Measurements from ENCODE around the gene GPR158. TPM values are rescaled to one million over a fixed set of nuclear protein-coding genes. Genes with fewer than 3 reads are reported as not detected.

Gene GPR158
- total RNA-seq, 1 experiment from 2014 or later, result not detected

DNA sequence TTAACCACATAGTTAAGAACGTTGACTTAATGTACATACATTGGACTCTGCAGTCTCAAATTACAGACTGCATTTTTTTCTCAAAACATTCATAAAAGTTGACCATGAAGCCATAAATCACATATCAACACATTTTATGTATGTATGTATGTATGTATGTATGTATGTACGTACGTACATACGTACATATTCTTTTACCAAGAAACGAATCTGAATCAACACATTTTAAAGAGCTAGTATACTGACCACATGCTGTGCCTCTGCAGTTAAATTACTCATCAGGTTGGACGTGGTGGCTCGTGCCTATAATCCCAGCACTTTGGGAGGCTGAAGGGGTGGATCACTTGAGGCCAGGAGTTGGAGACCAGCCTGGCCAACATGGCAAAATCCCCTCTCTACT is 105.8 kb downstream of the GPR158 start:
- H3K4me2 ChIP-seq (ENCODE audit: low read length), result no peak overlapping the region
- POLR2A ChIA-PET (ENCODE audit: unreplicated experiment), result no interaction called here
- ATAC-seq (no peak), DNase-seq (no peak)
- H4K20me1 ChIP-seq (ENCODE audit: low read length), result no peaks in the 10 kb centered on the region
- no peak overlapping the region for H3K27ac ChIP-seq (ENCODE audit: low read length)
- no peak overlapping the region for H3K9ac ChIP-seq (ENCODE audit: low read length)
- no peaks in the 10 kb centered on the region for H3K27me3 ChIP-seq (ENCODE audit: low read length)
- H3K9me2 ChIP-seq (replicated peaks; ENCODE audit: low read length), result no peaks in the 10 kb centered on the region
- intact Hi-C loops (cut with micrococcal nuclease), result no loop called here
- TF ChIP-seq EZH2 (IDR thresholded peaks at IDR 0.05; ENCODE audit: low read length, unreplicated experiment) (no peak), EZH2phosphoT487 (IDR thresholded peaks at IDR 0.05; ENCODE audit: borderline replicate concordance, low read length) (no peak)
- TF ChIP-seq, protein P1, sequence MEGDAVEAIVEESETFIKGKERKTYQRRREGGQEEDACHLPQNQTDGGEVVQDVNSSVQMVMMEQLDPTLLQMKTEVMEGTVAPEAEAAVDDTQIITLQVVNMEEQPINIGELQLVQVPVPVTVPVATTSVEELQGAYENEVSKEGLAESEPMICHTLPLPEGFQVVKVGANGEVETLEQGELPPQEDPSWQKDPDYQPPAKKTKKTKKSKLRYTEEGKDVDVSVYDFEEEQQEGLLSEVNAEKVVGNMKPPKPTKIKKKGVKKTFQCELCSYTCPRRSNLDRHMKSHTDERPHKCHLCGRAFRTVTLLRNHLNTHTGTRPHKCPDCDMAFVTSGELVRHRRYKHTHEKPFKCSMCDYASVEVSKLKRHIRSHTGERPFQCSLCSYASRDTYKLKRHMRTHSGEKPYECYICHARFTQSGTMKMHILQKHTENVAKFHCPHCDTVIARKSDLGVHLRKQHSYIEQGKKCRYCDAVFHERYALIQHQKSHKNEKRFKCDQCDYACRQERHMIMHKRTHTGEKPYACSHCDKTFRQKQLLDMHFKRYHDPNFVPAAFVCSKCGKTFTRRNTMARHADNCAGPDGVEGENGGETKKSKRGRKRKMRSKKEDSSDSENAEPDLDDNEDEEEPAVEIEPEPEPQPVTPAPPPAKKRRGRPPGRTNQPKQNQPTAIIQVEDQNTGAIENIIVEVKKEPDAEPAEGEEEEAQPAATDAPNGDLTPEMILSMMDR (conservative IDR thresholded peaks at IDR 0.05; ENCODE audit: low read depth, low read length), result no peak
- no peaks in the 10 kb centered on the region for H3K9me3 ChIP-seq (ENCODE audit: low read length)
- no peaks in the 10 kb centered on the region for H3K4me1 ChIP-seq (ENCODE audit: insufficient read depth, low read length)
- no peaks in the 10 kb centered on the region for H3F3A ChIP-seq (ENCODE audit: low read length, unreplicated experiment)
- H2AFZ ChIP-seq (ENCODE audit: low read length), result no peak overlapping the region
- no peak overlapping the region for H3K4me3 ChIP-seq (ENCODE audit: low read length)
- BruUV-seq (replicated peaks), result no TSS peak
- H3K79me2 ChIP-seq (ENCODE audit: low read length), result no peaks in the 10 kb centered on the region
- CTCF ChIA-PET, result no interaction called here
- no peaks in the 10 kb centered on the region for H3K36me3 ChIP-seq (ENCODE audit: low read depth, low read length)

DNA sequence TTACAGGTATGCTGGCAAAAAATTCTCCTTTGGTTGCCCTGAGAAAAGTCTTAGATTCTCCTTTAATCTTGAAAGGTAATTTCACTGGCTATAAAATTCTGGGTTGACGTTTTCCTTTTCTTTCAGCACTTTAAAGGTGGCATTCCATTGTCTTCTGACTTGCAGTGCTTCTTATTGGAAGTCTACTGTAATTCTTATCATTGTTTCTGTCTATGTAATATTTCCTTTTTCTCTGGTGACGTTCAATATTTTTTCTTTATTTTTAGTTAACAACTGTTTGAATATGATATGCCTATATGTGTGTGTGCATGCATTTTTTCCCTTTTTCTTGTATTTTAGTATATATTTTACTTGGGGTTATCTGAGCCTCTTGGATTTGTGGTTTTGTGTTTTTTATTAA is 111.0 kb downstream of the GPR158 start:
- H3K9me3 ChIP-seq (ENCODE audit: low read length), result no peaks in the 10 kb centered on the region
- DNase-seq, result no peak
- no peaks in the 10 kb centered on the region for H3F3A ChIP-seq (ENCODE audit: low read length, unreplicated experiment)
- H2AFZ ChIP-seq (ENCODE audit: low read length), result no peak overlapping the region
- TF ChIP-seq EZH2phosphoT487 (IDR thresholded peaks at IDR 0.05; ENCODE audit: borderline replicate concordance, low read length) (no peak), EZH2 (IDR thresholded peaks at IDR 0.05; ENCODE audit: low read length, unreplicated experiment) (no peak)
- TF ChIP-seq, protein P1 (conservative IDR thresholded peaks at IDR 0.05; ENCODE audit: low read depth, low read length), result no peak
- H3K4me2 ChIP-seq (ENCODE audit: low read length), result no peak overlapping the region
- intact Hi-C loops (cut with micrococcal nuclease), result no loop called here
- H3K27me3 ChIP-seq (ENCODE audit: low read length), result no peaks in the 10 kb centered on the region
- ChIA-PET POLR2A (ENCODE audit: unreplicated experiment) (no interaction called here), CTCF (no interaction called here)
- no peak overlapping the region for H3K9ac ChIP-seq (ENCODE audit: low read length)
- H3K4me1 ChIP-seq (ENCODE audit: insufficient read depth, low read length), result no peaks in the 10 kb centered on the region
- H3K36me3 ChIP-seq (ENCODE audit: low read depth, low read length), result no peaks in the 10 kb centered on the region
- no peaks in the 10 kb centered on the region for H4K20me1 ChIP-seq (ENCODE audit: low read length)
- no peak for ATAC-seq
- no TSS peak for BruUV-seq (replicated peaks)
- no peaks in the 10 kb centered on the region for H3K79me2 ChIP-seq (ENCODE audit: low read length)
- H3K9me2 ChIP-seq (replicated peaks; ENCODE audit: low read length), result no peaks in the 10 kb centered on the region
- H3K4me3 ChIP-seq (ENCODE audit: low read length), result no peak overlapping the region
- H3K27ac ChIP-seq (ENCODE audit: low read length), result no peak overlapping the region

DNA sequence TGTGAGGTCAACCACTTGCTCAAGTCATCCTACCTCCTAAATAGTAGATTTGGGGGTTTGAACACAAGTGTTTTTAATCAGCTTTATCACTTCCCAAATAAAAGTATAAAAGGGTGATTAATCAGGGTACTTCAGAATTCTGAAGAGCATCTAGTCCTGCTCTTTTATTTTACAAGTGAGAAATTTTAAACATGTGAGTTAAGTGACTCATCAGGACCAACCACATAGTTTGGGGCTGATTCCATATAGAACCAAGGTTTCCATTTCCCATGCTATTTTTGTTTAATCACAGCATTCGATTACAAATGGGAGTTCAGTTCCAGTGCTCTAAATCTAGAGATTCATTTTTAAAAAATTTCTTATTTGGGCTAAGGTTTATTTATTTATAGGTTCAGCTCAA is 113.4 kb downstream of the GPR158 start:
- BruUV-seq (replicated peaks), result no TSS peak

More for the DNA sequence above, 113.4 kb downstream of the GPR158 start:
- Histone ChIP-seq H3K9ac (ENCODE audit: low read length) (no peak overlapping the region), H3K27ac (ENCODE audit: low read length) (no peak overlapping the region), H3F3A (ENCODE audit: low read length, unreplicated experiment) (no peaks in the 10 kb centered on the region), H2AFZ (ENCODE audit: low read length) (no peak overlapping the region), H3K4me3 (ENCODE audit: low read length) (no peak overlapping the region), H3K79me2 (ENCODE audit: low read length) (no peaks in the 10 kb centered on the region), H3K36me3 (ENCODE audit: low read depth, low read length) (no peaks in the 10 kb centered on the region), H4K20me1 (ENCODE audit: low read length) (no peaks in the 10 kb centered on the region), H3K9me3 (ENCODE audit: low read length) (no peaks in the 10 kb centered on the region), H3K4me1 (ENCODE audit: insufficient read depth, low read length) (no peaks in the 10 kb centered on the region), H3K9me2 (replicated peaks; ENCODE audit: low read length) (no peaks in the 10 kb centered on the region), H3K4me2 (ENCODE audit: low read length) (no peak overlapping the region), H3K27me3 (ENCODE audit: low read length) (no peaks in the 10 kb centered on the region)
- DNase-seq (no peak), ATAC-seq (no peak)
- TF ChIP-seq, protein P1 (conservative IDR thresholded peaks at IDR 0.05; ENCODE audit: low read depth, low read length), result no peak
- TF ChIP-seq EZH2phosphoT487 (IDR thresholded peaks at IDR 0.05; ENCODE audit: borderline replicate concordance, low read length) (no peak), EZH2 (IDR thresholded peaks at IDR 0.05; ENCODE audit: low read length, unreplicated experiment) (no peak)
- ChIA-PET POLR2A (ENCODE audit: unreplicated experiment) (no interaction called here), CTCF (no interaction called here)
- intact Hi-C loops (cut with micrococcal nuclease), result no loop called here

All from PC-3 (cell line).